ENCODE measurements around the gene SMG7.

DNA sequence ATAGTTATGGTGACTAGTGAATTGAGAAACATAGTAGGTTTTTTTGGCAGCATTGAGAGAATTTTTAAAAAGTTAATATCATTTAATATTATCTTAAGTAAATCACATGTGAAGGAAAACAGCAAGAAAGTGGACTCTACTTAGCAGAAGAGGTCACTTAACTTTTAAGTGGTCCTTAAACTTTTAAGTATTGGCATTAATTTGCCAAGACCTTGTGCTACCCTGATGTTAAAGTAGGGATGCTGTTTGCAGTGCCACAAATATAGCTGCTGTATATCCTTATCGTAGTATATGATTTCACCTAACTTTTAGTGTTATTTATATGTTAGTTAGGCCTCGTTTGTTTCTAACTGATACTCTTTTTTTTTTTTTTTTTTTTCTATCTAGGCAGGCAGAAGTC is 40.2 kb downstream of the SMG7 start:
- no peak for TF ChIP-seq FOS (IDR thresholded peaks at IDR 0.05; ENCODE audit: borderline replicate concordance, extremely low read depth, insufficient read length)
- no peak for TF ChIP-seq JUND (IDR thresholded peaks at IDR 0.05; ENCODE audit: low read depth, low read length)
- no peak for TF ChIP-seq EZH2 (IDR thresholded peaks at IDR 0.05; ENCODE audit: borderline replicate concordance, control insufficient read depth, low read depth, low read length)
- no peak for TF ChIP-seq IKZF1 (conservative IDR thresholded peaks at IDR 0.05)
- TF ChIP-seq EGR1 (IDR thresholded peaks at IDR 0.05; ENCODE audit: borderline replicate concordance in 1 of 2, low read depth in 2 of 2, low read length in 2 of 2), result no peak
- no peak for TF ChIP-seq KAT2A (conservative IDR thresholded peaks at IDR 0.05; ENCODE audit: control insufficient read depth, low read depth, low read length)
- no peak for TF ChIP-seq SIX5 (IDR thresholded peaks at IDR 0.05; ENCODE audit: low read depth, low read length, severe bottlenecking)

All from GM12878 (cell line).